Karpas-422 (cell line): ENCODE results near the gene CNTNAP4. TPM values are rescaled to one million over a fixed set of nuclear protein-coding genes. Genes with fewer than 3 reads are reported as not detected.

Source experiments
- DNase-seq: peaks from one replicate; pipeline ENCODE4 v3.0.0-alpha.2; 2015
- H2AFZ ChIP-seq: fragments of 200-600 bp; sonication (generic); 2 replicates; pipeline ENCODE4 v1.6.1; 2014; ENCODE audit warnings: antibody characterized with exemption, low read length, mixed read lengths
- H3K27ac ChIP-seq: fragments of 200-600 bp; sonication (generic); 2 replicates; pipeline ENCODE4 v1.5.1; 2014; ENCODE audit warnings: mild to moderate bottlenecking, low read length, moderate library complexity
- H3K27me3 ChIP-seq: fragments of 200-600 bp; sonication (generic); 2 replicates; pipeline ENCODE4 v1.6.1; 2014; ENCODE audit warnings: low read length, mixed read lengths
- H3K36me3 ChIP-seq: fragments of 200-600 bp; sonication (generic); 2 replicates; pipeline ENCODE4 v1.6.1; 2014; ENCODE audit warnings: low read length, mixed read lengths; ENCODE audit not compliant: insufficient read depth
- H3K4me1 ChIP-seq: fragments of 200-600 bp; sonication (generic); 2 replicates; pipeline ENCODE4 v1.6.1; 2014; ENCODE audit warnings: mild to moderate bottlenecking, low read length, mixed read lengths
- H3K4me2 ChIP-seq: fragments of 200-600 bp; sonication (generic); 2 replicates; pipeline ENCODE4 v1.6.1; 2014; ENCODE audit warnings: low read length, low read depth, mild to moderate bottlenecking; ENCODE audit not compliant: poor library complexity, severe bottlenecking
- H3K4me3 ChIP-seq: fragments of 200-600 bp; sonication (generic); 2 replicates; pipeline ENCODE4 v1.5.1; 2014; ENCODE audit warnings: mild to moderate bottlenecking, antibody characterized with exemption, low read length, mixed read lengths
- H3K79me2 ChIP-seq: fragments of 200-600 bp; sonication (generic); 2 replicates; pipeline ENCODE4 v1.6.1; 2014; ENCODE audit warnings: mild to moderate bottlenecking, low read length, mixed read lengths
- H3K9ac ChIP-seq: fragments of 200-600 bp; sonication (generic); 2 replicates; pipeline ENCODE4 v1.6.0; 2014; ENCODE audit warnings: low read length
- H3K9me2 ChIP-seq: fragments of 200-600 bp; sonication (generic), shearing (Covaris generic); replicated peaks from 2 replicates; pipeline ENCODE4 v1.6.0; 2014; ENCODE audit warnings: mild to moderate bottlenecking, low read length, moderate library complexity; ENCODE audit not compliant: insufficient read depth
- H3K9me3 ChIP-seq: fragments of 300-700, 200-600 bp; sonication (generic); 2 replicates; pipeline ENCODE4 v1.6.1; 2014; ENCODE audit warnings: low read length, mixed read lengths
- H4K20me1 ChIP-seq: fragments of 200-600 bp; sonication (generic); 2 replicates; pipeline ENCODE4 v1.6.1; 2014; ENCODE audit warnings: mild to moderate bottlenecking, antibody characterized with exemption, low read length, low read depth; ENCODE audit not compliant: insufficient read depth
- total RNA-seq: library from RNA; depleted of rRNA; stranded (reverse); fragments of >200 nt; shearing (Covaris generic); gene quantifications from 2 replicates; pipeline ENCODE4 v1.2.3, GENCODE V29; 2014; ENCODE audit warnings: low replicate concordance

The CNTNAP4 gene
- total RNA-seq, 1 experiment from 2014 or later = 1.8 TPM

DNA sequence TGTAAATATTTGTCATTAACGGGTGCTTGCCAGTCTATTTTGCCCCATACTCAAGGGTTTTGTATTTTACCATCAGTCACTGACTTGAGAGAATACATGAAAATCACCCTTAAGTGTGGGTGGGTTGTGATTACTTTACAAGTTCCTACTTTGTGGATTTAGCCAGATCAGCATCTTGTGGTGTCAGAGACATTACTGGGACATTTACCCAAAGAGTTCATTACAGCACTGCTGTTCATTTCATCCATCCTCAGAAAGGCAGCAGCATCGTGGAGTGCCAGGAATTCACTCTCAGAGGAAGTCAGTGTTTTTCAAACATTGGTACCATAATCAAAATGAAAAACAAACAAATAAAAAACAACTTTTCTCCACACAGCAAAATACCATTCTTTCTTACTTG lies 110.8 kb downstream of the CNTNAP4 start:
- H2AFZ ChIP-seq = no peak overlapping the region
- DNase-seq = no peak

DNA sequence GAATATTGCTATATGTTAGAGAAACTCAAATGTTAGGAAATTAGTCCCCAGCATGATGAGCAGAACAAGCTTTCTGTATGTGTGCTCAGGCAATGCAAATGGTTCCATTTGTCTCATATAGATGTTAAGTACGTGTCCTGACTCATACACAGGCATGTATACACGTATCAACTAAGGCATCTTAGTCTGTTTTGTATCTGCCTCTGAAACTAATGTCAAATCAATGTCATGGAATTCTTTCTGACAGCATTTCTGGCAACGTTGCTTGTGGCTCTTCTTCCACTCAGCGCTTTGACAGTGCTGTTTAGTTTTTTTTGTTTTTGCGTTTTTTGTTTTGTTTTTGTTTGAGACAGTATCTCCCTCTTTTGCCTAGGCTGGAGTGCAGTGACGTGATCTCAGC lies 111.9 kb downstream of the CNTNAP4 start:
- H4K20me1 ChIP-seq = no peaks in the 10 kb centered on the region
- no peak overlapping the region for H3K9ac ChIP-seq
- no peaks in the 10 kb centered on the region for H3K9me2 ChIP-seq
- no peaks in the 10 kb centered on the region for H3K9me3 ChIP-seq
- DNase-seq = no peak
- no peak overlapping the region for H3K27ac ChIP-seq
- H3K4me1 ChIP-seq = no peaks in the 10 kb centered on the region
- no peak overlapping the region for H3K4me3 ChIP-seq
- no peak overlapping the region for H2AFZ ChIP-seq
- no peaks in the 10 kb centered on the region for H3K79me2 ChIP-seq
- no peak overlapping the region for H3K4me2 ChIP-seq
- no peaks in the 10 kb centered on the region for H3K36me3 ChIP-seq
- no peaks in the 10 kb centered on the region for H3K27me3 ChIP-seq

More for the DNA sequence above, 110.8 kb downstream of the CNTNAP4 start:
- Histone ChIP-seq H3K4me1 (no peaks in the 10 kb centered on the region), H3K9ac (no peak overlapping the region), H3K27ac (no peak overlapping the region), H3K27me3 (no peaks in the 10 kb centered on the region), H4K20me1 (no peaks in the 10 kb centered on the region), H3K9me2 (no peaks in the 10 kb centered on the region), H3K4me3 (no peak overlapping the region), H3K9me3 (no peaks in the 10 kb centered on the region), H3K4me2 (no peak overlapping the region), H3K79me2 (no peaks in the 10 kb centered on the region), H3K36me3 (no peaks in the 10 kb centered on the region)

DNA sequence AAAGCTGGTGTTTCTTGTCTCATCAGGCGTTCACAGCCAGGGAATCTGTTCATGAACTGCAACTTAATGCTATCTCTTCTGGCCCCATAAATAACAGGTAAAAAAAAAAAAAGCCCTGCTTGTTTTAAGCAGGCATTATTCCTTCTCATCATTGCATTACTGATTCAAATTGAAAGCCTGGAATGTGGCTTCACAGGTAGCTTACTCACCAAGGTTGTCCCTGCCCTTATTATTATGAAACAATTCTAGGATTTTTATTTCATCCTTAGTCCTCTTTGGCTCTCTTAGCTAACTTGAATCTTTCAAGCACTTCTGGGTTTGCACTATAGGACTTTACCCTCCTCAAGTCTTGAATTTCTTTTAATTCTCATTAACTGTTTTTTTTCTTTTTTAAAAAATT lies 113.3 kb downstream of the CNTNAP4 start:
- Histone ChIP-seq H3K27ac (no peak overlapping the region), H3K4me3 (no peak overlapping the region), H3K9ac (no peak overlapping the region), H3K27me3 (no peaks in the 10 kb centered on the region), H4K20me1 (no peaks in the 10 kb centered on the region), H3K9me3 (no peaks in the 10 kb centered on the region), H3K4me2 (no peak overlapping the region), H3K4me1 (no peaks in the 10 kb centered on the region), H3K9me2 (no peaks in the 10 kb centered on the region), H3K79me2 (no peaks in the 10 kb centered on the region), H3K36me3 (no peaks in the 10 kb centered on the region), H2AFZ (no peak overlapping the region)
- DNase-seq = no peak

DNA sequence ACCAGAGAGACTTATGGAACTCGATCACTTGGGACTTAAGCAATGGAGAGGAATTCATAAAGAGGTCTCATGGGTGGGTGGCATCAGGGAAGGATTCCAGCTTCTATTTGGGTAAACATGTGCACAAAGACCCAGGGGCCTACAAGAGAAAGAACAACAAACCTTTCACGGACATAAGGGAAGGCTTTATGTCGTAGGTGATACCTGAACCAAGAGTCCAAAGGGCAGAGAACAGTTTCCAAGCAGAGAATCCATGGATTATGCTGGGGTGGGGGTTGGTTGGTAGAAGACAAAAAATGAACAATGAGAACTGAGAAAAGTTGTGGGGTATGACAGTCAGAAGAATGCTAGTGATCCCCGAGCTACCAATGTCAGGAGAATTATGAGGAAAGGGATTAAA lies 119.8 kb downstream of the CNTNAP4 start:
- Histone ChIP-seq H4K20me1 (no peaks in the 10 kb centered on the region), H3K79me2 (no peaks in the 10 kb centered on the region), H3K36me3 (no peaks in the 10 kb centered on the region), H3K27ac (no peak overlapping the region), H3K9me3 (no peaks in the 10 kb centered on the region), H2AFZ (no peak overlapping the region), H3K9ac (no peak overlapping the region), H3K4me1 (no peaks in the 10 kb centered on the region), H3K4me3 (no peak overlapping the region), H3K27me3 (no peaks in the 10 kb centered on the region), H3K9me2 (no peaks in the 10 kb centered on the region), H3K4me2 (no peak overlapping the region)
- DNase-seq = no peak

DNA sequence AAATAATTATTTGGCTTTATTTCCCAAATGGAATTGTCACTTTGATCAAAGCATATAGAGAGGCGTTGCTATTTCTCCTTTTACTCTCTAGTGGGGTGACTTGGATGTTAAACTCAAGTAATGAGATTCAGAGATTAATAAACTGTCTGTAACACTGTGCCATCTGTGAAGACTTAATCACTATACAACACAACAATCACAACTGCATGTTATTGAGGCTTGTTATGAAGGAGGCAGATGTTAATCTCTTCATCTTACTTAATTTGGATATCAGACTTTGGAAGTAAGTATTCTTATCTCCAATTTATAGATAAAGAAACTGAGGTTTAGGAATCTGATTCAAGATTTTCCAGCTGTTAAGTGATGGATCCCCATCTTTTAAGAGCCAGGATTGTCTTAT lies 132.5 kb downstream of the CNTNAP4 start:
- H3K9ac ChIP-seq = no peak overlapping the region

DNA sequence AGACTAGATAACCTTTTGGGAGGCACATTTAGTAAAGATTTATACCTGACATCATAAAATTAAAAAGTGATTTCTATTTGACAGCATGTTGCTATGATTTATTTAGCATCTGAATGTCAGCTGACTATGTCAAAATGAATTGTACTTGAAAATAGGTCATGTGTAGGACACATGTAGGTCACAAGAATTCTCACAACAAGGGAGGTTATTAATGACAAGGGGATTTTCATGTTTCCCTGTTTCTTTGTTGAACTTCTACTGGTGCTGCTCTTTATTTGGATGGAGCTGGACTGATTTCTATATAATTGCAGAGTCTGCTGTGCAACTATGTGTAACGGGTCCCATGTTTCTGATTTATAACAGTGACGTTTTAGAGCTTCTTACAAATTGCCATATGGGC lies 144.4 kb downstream of the CNTNAP4 start:
- H4K20me1 ChIP-seq = no peaks in the 10 kb centered on the region
- no peak overlapping the region for H3K9ac ChIP-seq
- H3K27me3 ChIP-seq = no peaks in the 10 kb centered on the region
- no peak overlapping the region for H3K4me3 ChIP-seq
- DNase-seq = no peak
- H3K36me3 ChIP-seq = no peaks in the 10 kb centered on the region
- no peak overlapping the region for H2AFZ ChIP-seq
- H3K4me1 ChIP-seq = peaks cover 9% of the 10 kb centered on the region
- H3K27ac ChIP-seq = no peak overlapping the region
- no peaks in the 10 kb centered on the region for H3K9me3 ChIP-seq
- no peak overlapping the region for H3K4me2 ChIP-seq
- H3K9me2 ChIP-seq = no peaks in the 10 kb centered on the region
- no peaks in the 10 kb centered on the region for H3K79me2 ChIP-seq

More for the DNA sequence above, 132.5 kb downstream of the CNTNAP4 start:
- Histone ChIP-seq H3K27me3 (no peaks in the 10 kb centered on the region), H2AFZ (no peak overlapping the region), H3K4me1 (no peaks in the 10 kb centered on the region), H3K9me2 (no peaks in the 10 kb centered on the region), H3K79me2 (no peaks in the 10 kb centered on the region), H3K4me2 (no peak overlapping the region), H4K20me1 (no peaks in the 10 kb centered on the region), H3K36me3 (no peaks in the 10 kb centered on the region), H3K9me3 (no peaks in the 10 kb centered on the region), H3K27ac (no peak overlapping the region), H3K4me3 (no peak overlapping the region)
- no peak for DNase-seq

DNA sequence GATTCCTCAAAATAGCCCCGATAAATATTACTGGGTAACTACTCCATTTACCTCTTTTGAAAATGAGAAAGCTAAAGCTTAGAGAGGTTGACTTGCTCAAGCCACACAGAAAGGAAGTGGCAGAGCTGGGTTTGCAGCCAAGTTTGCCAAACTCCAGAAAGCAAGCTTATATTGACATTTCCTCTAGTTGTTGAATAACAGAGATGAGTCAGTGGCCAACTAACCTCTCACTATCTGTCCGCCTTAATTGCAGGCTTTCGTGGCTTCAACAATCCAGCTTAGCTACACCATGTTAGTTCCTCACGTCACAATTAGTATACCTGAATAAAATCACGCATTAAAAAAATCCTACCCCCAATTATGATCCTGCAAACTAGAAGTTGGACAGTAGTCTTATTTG lies 151.7 kb downstream of the CNTNAP4 start:
- Histone ChIP-seq H3K27me3 (no peaks in the 10 kb centered on the region), H3K9ac (no peak overlapping the region), H4K20me1 (no peaks in the 10 kb centered on the region), H3K4me3 (no peak overlapping the region), H3K9me2 (no peaks in the 10 kb centered on the region), H3K4me2 (no peak overlapping the region), H3K27ac (no peak overlapping the region), H2AFZ (no peak overlapping the region), H3K4me1 (no peaks in the 10 kb centered on the region), H3K9me3 (no peaks in the 10 kb centered on the region), H3K36me3 (no peaks in the 10 kb centered on the region), H3K79me2 (no peaks in the 10 kb centered on the region)
- DNase-seq = no peak

DNA sequence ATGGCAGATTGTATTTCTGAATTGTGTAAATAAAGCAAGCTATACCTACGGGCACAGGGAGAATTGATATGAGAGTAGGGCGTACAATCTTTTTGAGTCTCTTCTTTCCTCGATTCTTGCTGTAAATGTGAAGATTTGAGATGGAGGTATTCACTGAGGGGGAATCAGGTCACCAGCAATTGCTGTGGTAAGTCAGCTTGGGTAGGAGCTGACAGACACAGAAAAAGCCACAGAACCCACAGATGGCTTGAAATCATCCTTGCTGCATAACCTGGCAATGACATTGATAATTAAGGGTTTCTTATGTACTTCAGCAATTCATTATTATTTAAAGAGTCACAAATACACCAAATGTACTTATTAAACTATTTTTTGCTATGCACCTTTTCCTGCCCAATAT lies 164.2 kb downstream of the CNTNAP4 start:
- Histone ChIP-seq H3K9me2 (no peaks in the 10 kb centered on the region), H3K27me3 (no peaks in the 10 kb centered on the region), H3K9ac (no peak overlapping the region), H3K9me3 (no peaks in the 10 kb centered on the region), H3K79me2 (no peaks in the 10 kb centered on the region), H3K27ac (no peak overlapping the region), H2AFZ (no peak overlapping the region), H4K20me1 (no peaks in the 10 kb centered on the region), H3K4me2 (no peak overlapping the region), H3K4me3 (no peak overlapping the region), H3K4me1 (no peaks in the 10 kb centered on the region), H3K36me3 (no peaks in the 10 kb centered on the region)
- no peak for DNase-seq

DNA sequence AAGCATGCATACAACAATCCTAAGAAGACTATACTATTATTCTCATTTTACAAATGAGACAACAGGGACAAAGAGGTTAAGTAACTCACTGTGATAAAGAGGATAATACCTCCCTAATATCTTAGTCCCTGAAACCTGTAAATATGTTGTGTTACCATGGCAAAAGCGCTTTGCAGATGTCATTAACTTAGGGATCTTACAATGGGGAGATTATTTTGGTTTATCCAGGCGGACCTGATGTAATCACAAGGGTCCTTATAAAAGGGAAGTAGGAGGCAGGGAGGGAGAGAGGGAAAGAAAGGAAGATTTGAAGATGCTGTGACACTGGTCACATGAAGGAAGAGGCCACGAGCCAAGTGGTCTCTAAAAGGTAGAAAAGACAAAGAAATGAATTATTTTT lies 164.7 kb downstream of the CNTNAP4 start:
- Histone ChIP-seq H4K20me1 (no peaks in the 10 kb centered on the region), H3K79me2 (no peaks in the 10 kb centered on the region), H3K36me3 (no peaks in the 10 kb centered on the region), H3K4me3 (no peak overlapping the region), H3K4me2 (no peak overlapping the region), H3K9ac (no peak overlapping the region), H2AFZ (no peak overlapping the region), H3K9me3 (no peaks in the 10 kb centered on the region), H3K27ac (no peak overlapping the region), H3K9me2 (no peaks in the 10 kb centered on the region), H3K4me1 (no peaks in the 10 kb centered on the region), H3K27me3 (no peaks in the 10 kb centered on the region)
- DNase-seq = no peak
